Measurements from ENCODE around the gene SLC38A10. TPM values are rescaled to one million over a fixed set of nuclear protein-coding genes. Genes with fewer than 3 reads are reported as not detected.
A peak's percentile ranks its signal among the peaks of the same experiment; 100 is the strongest.

The SLC38A10 gene
- total RNA-seq, 1 experiment from 2014 or later = 43.8 TPM

- Histone ChIP-seq H3K14ac (ENCODE audit: insufficient read depth, low read length) (no peak overlapping the region), H2BK20ac (ENCODE audit: low read depth, low read length, poor library complexity, severe bottlenecking) (no peak overlapping the region), H4K20me1 (ENCODE audit: control insufficient read depth, insufficient read depth, insufficient read length) (no peaks in the 10 kb centered on the region), H4K91ac (ENCODE audit: insufficient read length, low read depth, low read length) (no peak overlapping the region), H3K56ac (ENCODE audit: insufficient read length, low read depth, low read length) (no peak overlapping the region), H2BK15ac (ENCODE audit: low read depth, low read length) (no peak overlapping the region), H3K79me1 (ENCODE audit: insufficient read depth, low read depth, low read length, poor library complexity, severe bottlenecking) (no peaks in the 10 kb centered on the region), H2BK120ac (ENCODE audit: low read depth, low read length, poor library complexity, severe bottlenecking) (no peak overlapping the region), H3K79me2 (ENCODE audit: insufficient read depth, low read length) (no peaks in the 10 kb centered on the region), H2AFZ (ENCODE audit: low read length) (no peak overlapping the region), H3K9ac (ENCODE audit: extremely low read depth, insufficient read length, low read length) (no peak overlapping the region), H3K27me3 (ENCODE audit: insufficient read depth, low read length) (no peaks in the 10 kb centered on the region), H2BK12ac (ENCODE audit: insufficient read length, low read depth, low read length) (no peak overlapping the region), H4K5ac (ENCODE audit: insufficient read length, low read depth, low read length) (no peak overlapping the region), H3K4ac (ENCODE audit: low read depth, low read length) (no peak overlapping the region), H3K27ac (ENCODE audit: insufficient read length, low read depth, low read length) (no peak overlapping the region), H2BK5ac (ENCODE audit: insufficient read length, low read length) (no peak overlapping the region), H3K9me3 (ENCODE audit: control insufficient read depth, low read depth, low read length) (no peaks in the 10 kb centered on the region), H3K23ac (ENCODE audit: insufficient read length, low read depth, low read length) (no peak overlapping the region), H3K18ac (ENCODE audit: insufficient read length, low read depth, low read length) (no peak overlapping the region), H3K23me2 (ENCODE audit: insufficient read length, low read depth, low read length, poor library complexity, severe bottlenecking) (no peaks in the 10 kb centered on the region), H4K8ac (replicated peaks; ENCODE audit: insufficient read length, low read depth, low read length) (no peak overlapping the region), H3T11ph (ENCODE audit: low read length) (no peak overlapping the region), H2AK5ac (ENCODE audit: insufficient read length, low read length) (no peak overlapping the region), H3K4me2 (ENCODE audit: insufficient read depth, insufficient read length, low read length) (no peak overlapping the region), H3K4me1 (ENCODE audit: insufficient read depth, low read length) (no peaks in the 10 kb centered on the region)
- TF ChIP-seq CTCF (conservative IDR thresholded peaks at IDR 0.05) = 0 out of 3 replicates have a peak, but pooled peaks have one; percentile 16
- DNase-seq = no peak
- peaks cover 6 to 12% of the 10 kb centered on the region in 2 experiments for H3K4me1 Mint-ChIP-seq
- WGBS (ENCODE audit: extremely low coverage, insufficient read length, low lambda C conversion rate) = no CpG with 5 or more reads among the region's 15 CpGs
- H3K36me3 Mint-ChIP-seq (ENCODE audit: insufficient read depth in 1 of 3, low read depth in 3 of 3) = peaks cover 0 to 2% (median 0%) of the 10 kb centered on the region in 3 experiments; a peak in 2 of 7 replicates
- no peak overlapping the region for H3K4me3 Mint-ChIP-seq
- H3K9me3 Mint-ChIP-seq = peaks cover 2% of the 10 kb centered on the region in 2 experiments; a peak in 2 of 5 replicates
- H3K27ac Mint-ChIP-seq = no peak overlapping the region
- H3K27me3 Mint-ChIP-seq (ENCODE audit: low read depth) = peaks cover 7% of the 10 kb centered on the region
Observed at GRCh38 chr17:81302861-81303333, 7.8 kb upstream of the SLC38A10 start.

Measured in H9 (cell line).